Osteoblast (primary cell): Measurements from ENCODE around the gene SLC23A2. TPM values are rescaled to one million over a fixed set of nuclear protein-coding genes. Genes with fewer than 3 reads are reported as not detected.

Experiments
- DNase-seq: peaks from one replicate; pipeline ENCODE4 v3.0.0; 2011; ENCODE audit warnings: low spot score, mixed read lengths; ENCODE audit not compliant: insufficient read length; ENCODE audit errors: missing footprints
- H2AFZ ChIP-seq: 2 replicates; pipeline ENCODE4 v1.6.0; 2011; ENCODE audit warnings: mild to moderate bottlenecking, low read length
- H3K27ac ChIP-seq: 2 replicates; pipeline ENCODE4 v1.5.1; 2011; ENCODE audit warnings: mild to moderate bottlenecking, low read depth, low read length, moderate library complexity
- H3K27me3 ChIP-seq: 2 replicates; pipeline ENCODE4 v1.6.0; 2012; ENCODE audit warnings: mild to moderate bottlenecking, control low read depth, inconsistent platforms, low read length, moderate library complexity; ENCODE audit not compliant: insufficient read depth
- H3K36me3 ChIP-seq: 2 replicates; pipeline ENCODE4 v1.5.1; 2011; ENCODE audit warnings: mild to moderate bottlenecking, low read length, control low read depth, moderate library complexity; ENCODE audit not compliant: insufficient read depth
- H3K4me1 ChIP-seq: 2 replicates; pipeline ENCODE4 v1.5.1; 2011; ENCODE audit warnings: mild to moderate bottlenecking, low read length, control low read depth, moderate library complexity; ENCODE audit not compliant: insufficient read depth
- H3K4me2 ChIP-seq: 2 replicates; pipeline ENCODE4 v1.6.0; 2011; ENCODE audit warnings: mild to moderate bottlenecking, low read length; ENCODE audit not compliant: insufficient read depth
- H3K4me3 ChIP-seq: fragments of 200-600 bp; sonication (generic); 3 replicates; pipeline ENCODE4 v1.5.1; 2012; ENCODE audit warnings: mild to moderate bottlenecking, low read length, inconsistent platforms; ENCODE audit not compliant: insufficient read depth
- H3K79me2 ChIP-seq: 2 replicates; pipeline ENCODE4 v1.6.0; 2012; ENCODE audit warnings: mild to moderate bottlenecking, low read length, control low read depth, inconsistent platforms; ENCODE audit not compliant: insufficient read depth
- H3K9me3 ChIP-seq: 2 replicates; pipeline ENCODE4 v1.5.1; 2011; ENCODE audit warnings: low read depth, low read length, control low read depth
- H4K20me1 ChIP-seq: 2 replicates; pipeline ENCODE4 v1.6.0; 2012; ENCODE audit warnings: mild to moderate bottlenecking, low read length, control low read depth; ENCODE audit not compliant: insufficient read depth
- CTCF ChIP-seq: IDR thresholded peaks from 2 replicates; pipeline ENCODE4 v1.5.1; 2011; ENCODE audit warnings: mild to moderate bottlenecking, low read depth, low read length, moderate library complexity; ENCODE audit errors: extremely low read depth
- total RNA-seq: library from RNA; depleted of rRNA; stranded (reverse); fragments of >200 nt; gene quantifications from 2 replicates; pipeline ENCODE4 v1.2.3, GENCODE V29; 2012

The SLC23A2 gene
- total RNA-seq, 1 donor = 20.6 TPM

- Histone ChIP-seq H2AFZ (no peak overlapping the region), H3K79me2 (no peaks in the 10 kb centered on the region), H3K27me3 (no peaks in the 10 kb centered on the region), H3K4me1 (no peaks in the 10 kb centered on the region), H3K4me3 (no peak overlapping the region), H3K4me2 (no peak overlapping the region), H4K20me1 (no peaks in the 10 kb centered on the region), H3K27ac (no peak overlapping the region), H3K36me3 (peaks cover 29% of the 10 kb centered on the region), H3K9me3 (no peaks in the 10 kb centered on the region)
- no peak for TF ChIP-seq CTCF
- no peak for DNase-seq
These were observed 138.6 kb downstream of the SLC23A2 start for GRCh38 chr20:4862661-4863060.

- peaks cover 25% of the 10 kb centered on the region for H3K36me3 ChIP-seq
- no peaks in the 10 kb centered on the region for H3K9me3 ChIP-seq
- H3K4me3 ChIP-seq = no peak overlapping the region
- H2AFZ ChIP-seq = no peak overlapping the region
- no peaks in the 10 kb centered on the region for H3K27me3 ChIP-seq
- H3K4me2 ChIP-seq = no peak overlapping the region
- H3K27ac ChIP-seq = no peak overlapping the region
- DNase-seq = no peak
- H3K4me1 ChIP-seq = no peaks in the 10 kb centered on the region
- H3K79me2 ChIP-seq = no peaks in the 10 kb centered on the region
- no peaks in the 10 kb centered on the region for H4K20me1 ChIP-seq
- no peak for TF ChIP-seq CTCF
These were observed 139.3 kb downstream of the SLC23A2 start for GRCh38 chr20:4861961-4862360.

GRCh38 chr20:4858000-4858399, 143.3 kb downstream of the SLC23A2 start:
- H2AFZ ChIP-seq = no peak overlapping the region
- no peak overlapping the region for H3K4me2 ChIP-seq
- H3K27ac ChIP-seq = no peak overlapping the region
- no peak for TF ChIP-seq CTCF
- H3K36me3 ChIP-seq = peaks cover 28% of the 10 kb centered on the region
- H4K20me1 ChIP-seq = no peaks in the 10 kb centered on the region
- H3K27me3 ChIP-seq = no peaks in the 10 kb centered on the region
- no peak for DNase-seq
- H3K4me3 ChIP-seq = no peak overlapping the region
- H3K4me1 ChIP-seq = no peaks in the 10 kb centered on the region
- H3K79me2 ChIP-seq = no peaks in the 10 kb centered on the region
- H3K9me3 ChIP-seq = no peaks in the 10 kb centered on the region

- Histone ChIP-seq H3K27ac (no peak overlapping the region), H3K79me2 (no peaks in the 10 kb centered on the region), H3K9me3 (no peaks in the 10 kb centered on the region), H4K20me1 (no peaks in the 10 kb centered on the region), H3K4me1 (no peaks in the 10 kb centered on the region), H3K4me2 (no peak overlapping the region), H3K36me3 (peaks cover 26% of the 10 kb centered on the region), H2AFZ (no peak overlapping the region), H3K4me3 (no peak overlapping the region), H3K27me3 (no peaks in the 10 kb centered on the region)
- no peak for TF ChIP-seq CTCF
- DNase-seq = no peak
These were observed 145.1 kb downstream of the SLC23A2 start for GRCh38 chr20:4856022-4856755.
